KMS-11 (cell line): ENCODE results near the gene FOXP1.

Experiments used
- H2AFZ ChIP-seq: fragments of 200-600 bp; sonication (generic); 2 replicates; pipeline ENCODE4 v1.6.1; 2016; ENCODE audit warnings: antibody characterized with exemption, mixed run types, low read depth
- H3K27ac ChIP-seq: fragments of 200-600 bp; sonication (generic); 2 replicates; pipeline ENCODE4 v1.6.1; 2016; ENCODE audit warnings: mild to moderate bottlenecking, mixed run types
- H3K27me3 ChIP-seq: fragments of 200-600 bp; sonication (generic); 2 replicates; pipeline ENCODE4 v1.6.1; 2017; ENCODE audit warnings: mild to moderate bottlenecking, low read depth, mixed run types, moderate library complexity; ENCODE audit not compliant: insufficient read depth
- H3K36me3 ChIP-seq: fragments of 200-600 bp; sonication (generic); 2 replicates; pipeline ENCODE4 v1.6.1; 2017; ENCODE audit warnings: mild to moderate bottlenecking, mixed run types; ENCODE audit not compliant: insufficient read depth
- H3K4me1 ChIP-seq: fragments of 200-600 bp; sonication (generic); 2 replicates; pipeline ENCODE4 v1.6.1; 2016; ENCODE audit warnings: mild to moderate bottlenecking, low read depth, mixed run types; ENCODE audit not compliant: poor library complexity, severe bottlenecking
- H3K4me2 ChIP-seq: fragments of 200-600 bp; sonication (generic); 2 replicates; pipeline ENCODE4 v1.7.0; 2016; ENCODE audit warnings: mild to moderate bottlenecking, mixed run types
- H3K4me3 ChIP-seq: fragments of 200-600 bp; sonication (generic); IDR thresholded peaks from 2 replicates; pipeline ENCODE4 v1.6.1; 2017; ENCODE audit warnings: low read depth, low read length, mixed read lengths; ENCODE audit not compliant: insufficient read depth
- H3K79me2 ChIP-seq: fragments of 200-600 bp; sonication (generic); 2 replicates; pipeline ENCODE4 v1.6.1; 2016; ENCODE audit warnings: low read depth, mixed run types; ENCODE audit not compliant: insufficient read depth
- H3K9ac ChIP-seq: fragments of 200-600 bp; sonication (generic); 2 replicates; pipeline ENCODE4 v1.6.1; 2016; ENCODE audit warnings: mild to moderate bottlenecking, mixed run types
- H4K20me1 ChIP-seq: fragments of 200-600 bp; sonication (generic); 2 replicates; pipeline ENCODE4 v1.6.1; 2016; ENCODE audit warnings: mild to moderate bottlenecking, mixed run types; ENCODE audit not compliant: insufficient read depth
- TF ChIP-seq, protein P1 (sequence below): fragments of 200-600 bp; sonication (generic); conservative IDR thresholded peaks from 2 replicates; pipeline ENCODE4 v1.6.1; 2017; ENCODE audit warnings: low read depth, mild to moderate bottlenecking, antibody characterized with exemption, low read length, moderate library complexity, mixed read lengths

The FOXP1 gene

DNA sequence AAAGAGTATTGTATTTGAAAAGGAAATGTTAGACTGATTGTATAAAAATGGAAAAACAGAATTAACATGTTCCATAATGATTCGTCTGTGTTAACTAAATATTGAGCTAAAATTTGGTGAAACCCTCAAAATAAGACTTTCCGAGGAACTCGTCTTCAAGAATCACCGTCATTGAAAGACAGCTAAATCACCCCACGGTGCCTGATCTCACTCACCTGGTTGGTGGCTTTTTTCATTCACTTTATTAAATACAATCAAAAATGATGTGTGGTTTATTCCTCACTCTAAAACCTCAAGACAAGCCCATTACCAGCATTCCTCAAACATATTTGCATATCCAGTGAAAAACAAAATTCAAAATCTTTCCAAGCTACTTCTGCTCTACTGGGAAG lies 153.9 kb downstream of the FOXP1 start:
- H3K4me3 ChIP-seq: no peak overlapping the region
- TF ChIP-seq, protein P1, sequence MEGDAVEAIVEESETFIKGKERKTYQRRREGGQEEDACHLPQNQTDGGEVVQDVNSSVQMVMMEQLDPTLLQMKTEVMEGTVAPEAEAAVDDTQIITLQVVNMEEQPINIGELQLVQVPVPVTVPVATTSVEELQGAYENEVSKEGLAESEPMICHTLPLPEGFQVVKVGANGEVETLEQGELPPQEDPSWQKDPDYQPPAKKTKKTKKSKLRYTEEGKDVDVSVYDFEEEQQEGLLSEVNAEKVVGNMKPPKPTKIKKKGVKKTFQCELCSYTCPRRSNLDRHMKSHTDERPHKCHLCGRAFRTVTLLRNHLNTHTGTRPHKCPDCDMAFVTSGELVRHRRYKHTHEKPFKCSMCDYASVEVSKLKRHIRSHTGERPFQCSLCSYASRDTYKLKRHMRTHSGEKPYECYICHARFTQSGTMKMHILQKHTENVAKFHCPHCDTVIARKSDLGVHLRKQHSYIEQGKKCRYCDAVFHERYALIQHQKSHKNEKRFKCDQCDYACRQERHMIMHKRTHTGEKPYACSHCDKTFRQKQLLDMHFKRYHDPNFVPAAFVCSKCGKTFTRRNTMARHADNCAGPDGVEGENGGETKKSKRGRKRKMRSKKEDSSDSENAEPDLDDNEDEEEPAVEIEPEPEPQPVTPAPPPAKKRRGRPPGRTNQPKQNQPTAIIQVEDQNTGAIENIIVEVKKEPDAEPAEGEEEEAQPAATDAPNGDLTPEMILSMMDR: no peak
- H3K4me1 ChIP-seq: peaks cover 17% of the 10 kb centered on the region
- H3K9ac ChIP-seq: no peak overlapping the region
- no peaks in the 10 kb centered on the region for H3K36me3 ChIP-seq
- H3K79me2 ChIP-seq: no peaks in the 10 kb centered on the region
- no peak overlapping the region for H2AFZ ChIP-seq
- H3K27me3 ChIP-seq: no peaks in the 10 kb centered on the region
- no peaks in the 10 kb centered on the region for H4K20me1 ChIP-seq
- no peak overlapping the region for H3K27ac ChIP-seq
- no peak overlapping the region for H3K4me2 ChIP-seq

- Histone ChIP-seq H3K4me3 (no peak overlapping the region), H3K27me3 (no peaks in the 10 kb centered on the region), H3K9ac (no peak overlapping the region), H2AFZ (no peak overlapping the region), H4K20me1 (no peaks in the 10 kb centered on the region), H3K4me1 (peaks cover 19% of the 10 kb centered on the region), H3K27ac (no peak overlapping the region), H3K4me2 (no peak overlapping the region), H3K36me3 (no peaks in the 10 kb centered on the region), H3K79me2 (no peaks in the 10 kb centered on the region)
- TF ChIP-seq, protein P1: no peak
These were observed 154.5 kb downstream of the FOXP1 start for GRCh38 chr3:71428841-71429596.

DNA sequence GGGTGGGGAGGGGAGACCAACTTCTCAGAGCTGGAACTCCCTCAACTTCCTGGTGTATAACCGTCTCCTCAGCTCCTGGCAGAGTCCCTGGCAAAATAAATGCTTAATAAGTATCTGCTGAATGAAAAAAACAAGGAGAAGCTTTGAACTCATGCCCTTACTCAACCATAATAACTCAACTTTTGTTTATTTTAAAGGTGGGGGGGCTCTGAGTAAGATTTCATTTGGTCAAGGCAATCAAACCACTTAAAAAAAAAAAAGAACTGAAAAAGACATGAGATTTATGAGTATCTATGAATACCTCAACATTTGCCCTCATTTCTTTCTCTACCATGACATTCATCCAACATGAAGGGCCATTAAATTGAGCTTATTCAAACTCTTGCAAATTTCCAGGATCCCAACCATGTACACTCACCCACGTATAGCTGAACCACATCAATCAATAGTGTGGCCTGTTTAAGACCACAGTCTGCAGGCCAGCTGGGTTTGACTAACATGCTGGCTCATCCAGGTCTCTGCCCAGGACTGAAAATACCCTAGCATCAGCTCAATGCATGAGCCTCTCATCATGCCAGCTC lies 157.9 kb downstream of the FOXP1 start:
- peaks cover 52% of the 10 kb centered on the region for H3K4me1 ChIP-seq
- peak overlapping the region; percentile 29 for H3K4me2 ChIP-seq
- H3K36me3 ChIP-seq: no peaks in the 10 kb centered on the region
- H3K27me3 ChIP-seq: no peaks in the 10 kb centered on the region
- no peak overlapping the region for H3K4me3 ChIP-seq
- H4K20me1 ChIP-seq: no peaks in the 10 kb centered on the region
- TF ChIP-seq, protein P1: no peak
- H3K27ac ChIP-seq: peak overlapping the region; percentile 3; the same call in 1 of the 2 replicates
- H2AFZ ChIP-seq: no peak overlapping the region
- no peaks in the 10 kb centered on the region for H3K79me2 ChIP-seq
- H3K9ac ChIP-seq: no peak overlapping the region

- no peak overlapping the region for H2AFZ ChIP-seq
- no peak overlapping the region for H3K9ac ChIP-seq
- no peaks in the 10 kb centered on the region for H3K36me3 ChIP-seq
- no peaks in the 10 kb centered on the region for H3K79me2 ChIP-seq
- no peak overlapping the region for H3K4me3 ChIP-seq
- peak overlapping the region; percentile 81; the same call in 1 of the 2 replicates for H3K27ac ChIP-seq
- no peaks in the 10 kb centered on the region for H4K20me1 ChIP-seq
- H3K4me2 ChIP-seq: peak overlapping the region; percentile 84; the same call in 1 of the 2 replicates
- peaks cover 74% of the 10 kb centered on the region for H3K4me1 ChIP-seq
- H3K27me3 ChIP-seq: no peaks in the 10 kb centered on the region
- TF ChIP-seq, protein P1: no peak
These were observed 160.2 kb downstream of the FOXP1 start for GRCh38 chr3:71423151-71423906.
